Measurements from ENCODE around the gene INSIG1.

- TF ChIP-seq, protein P1, sequence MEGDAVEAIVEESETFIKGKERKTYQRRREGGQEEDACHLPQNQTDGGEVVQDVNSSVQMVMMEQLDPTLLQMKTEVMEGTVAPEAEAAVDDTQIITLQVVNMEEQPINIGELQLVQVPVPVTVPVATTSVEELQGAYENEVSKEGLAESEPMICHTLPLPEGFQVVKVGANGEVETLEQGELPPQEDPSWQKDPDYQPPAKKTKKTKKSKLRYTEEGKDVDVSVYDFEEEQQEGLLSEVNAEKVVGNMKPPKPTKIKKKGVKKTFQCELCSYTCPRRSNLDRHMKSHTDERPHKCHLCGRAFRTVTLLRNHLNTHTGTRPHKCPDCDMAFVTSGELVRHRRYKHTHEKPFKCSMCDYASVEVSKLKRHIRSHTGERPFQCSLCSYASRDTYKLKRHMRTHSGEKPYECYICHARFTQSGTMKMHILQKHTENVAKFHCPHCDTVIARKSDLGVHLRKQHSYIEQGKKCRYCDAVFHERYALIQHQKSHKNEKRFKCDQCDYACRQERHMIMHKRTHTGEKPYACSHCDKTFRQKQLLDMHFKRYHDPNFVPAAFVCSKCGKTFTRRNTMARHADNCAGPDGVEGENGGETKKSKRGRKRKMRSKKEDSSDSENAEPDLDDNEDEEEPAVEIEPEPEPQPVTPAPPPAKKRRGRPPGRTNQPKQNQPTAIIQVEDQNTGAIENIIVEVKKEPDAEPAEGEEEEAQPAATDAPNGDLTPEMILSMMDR (IDR thresholded peaks at IDR 0.05 in 8 of 11, conservative IDR thresholded peaks at IDR 0.05 in 3 of 11) = no peak
- no peak for TF ChIP-seq POLR2A (IDR thresholded peaks at IDR 0.05)
Observed at GRCh38 chr7:155263051-155263450, 34.6 kb upstream of the INSIG1 start.
